Adrenal gland (tissue), 12 donors: ENCODE results near the gene BCKDHA. TPM values are rescaled to one million over a fixed set of nuclear protein-coding genes. Genes with fewer than 3 reads are reported as not detected.

Experiments used
- DNase-seq, 7 donors: peaks; one replicate each; pipeline ENCODE4 v3.0.0-alpha.2; 2019 to 2020
- H3K27ac ChIP-seq, 5 donors: fragments of 200-600 bp; sonication (generic) in 4 of 5; 1 replicate in 3 of 5; 2 replicates in 2 of 5; pipeline versions ENCODE4 v1.5.1 to v1.8.0; 2016 to 2020; ENCODE audit warnings: mild to moderate bottlenecking in 1 of 5
- H3K27me3 ChIP-seq: fragments of 200-600 bp; 2 replicates; pipeline ENCODE4 v1.8.0; 2021
- H3K36me3 ChIP-seq, 2 donors: fragments of 200-600 bp; replicated peaks in 1 of 2; 1 replicate in 1 of 2; 2 replicates in 1 of 2; pipeline versions ENCODE4 v1.5.1 to v1.8.0; 2018 to 2022
- H3K4me1 ChIP-seq, 2 donors: fragments of 200-600 bp; replicated peaks in 1 of 2; 1 replicate in 1 of 2; 2 replicates in 1 of 2; pipeline versions ENCODE4 v1.5.1 to v1.8.0; 2018 to 2021
- H3K4me3 ChIP-seq, 4 donors: fragments of 200-600 bp; sonication (generic) in 3 of 4; one replicate each; pipeline ENCODE4 v1.5.1; 2016 to 2018
- H3K9me3 ChIP-seq, 3 donors: fragments of 200-600 bp; sonication (generic) in 1 of 3; replicated peaks in 1 of 3; 1 replicate in 2 of 3; 2 replicates in 1 of 3; pipeline versions ENCODE4 v1.5.1 to v1.8.0; 2016 to 2021
- CTCF ChIP-seq, 6 experiments: fragments of 450-650 bp in 4 of 6; fragments of 200-600 bp in 2 of 6; sonication (generic) in 1 of 6; IDR thresholded peaks; 1 replicate in 5 of 6; 2 replicates in 1 of 6; pipeline versions ENCODE4 v1.5.1 to v1.8.0; 2016 to 2021; ENCODE audit warnings: antibody characterized with exemption in 6 of 6, mild to moderate bottlenecking in 2 of 6, moderate library complexity in 1 of 6
- POLR2A ChIP-seq, 2 donors: fragments of 450-650 bp; IDR thresholded peaks; one replicate each; pipeline ENCODE4 v1.6.1; 2017; ENCODE audit warnings: antibody characterized with exemption in 2 of 2, mild to moderate bottlenecking in 2 of 2, moderate library complexity in 1 of 2
- WGBS, 4 donors: extraction: QIAGEN DNeasy Blood & Tissue Kit in 2 of 4; methylation state at CpG; one replicate each; pipeline versions ENCODE4 v1.1.5 to v1.1.7; 2013 to 2017; 5-methylcytosine and 5-hydroxymethylcytosine counted together
- intact Hi-C, 2 donors: fragments of 100-400 bp; cut with DNase I; formaldehyde crosslinking; loops; one replicate each; pipeline versions ENCODE4 v1.14.1 to v1.15.0; 2022 to 2023
- polyA plus RNA-seq, 3 donors: library from polyadenylated mRNA; stranded (reverse); fragments of 200-250 nt in 2 of 3; fragments of 350-450 nt in 1 of 3; fragmentation: Illumina TruSeq in 1 of 3; extraction: RNeasy Lipid Tissue Mini Kit (QIAGEN cat#74804) in 1 of 3; gene quantifications; one replicate each; pipeline ENCODE4 v1.2.3, GENCODE V29; 2013 to 2014
- total RNA-seq, 9 donors: library from RNA; depleted of rRNA in 4 of 9; stranded (reverse); fragments of >200 nt in 4 of 9; fragments of 120-200 nt in 1 of 9; fragmentation: NEBNext Ultra II Directional in 1 of 9; extraction: Animal tissue kit (Norgen Biotek cat#: 25700) in 1 of 9; gene quantifications; one replicate each; pipeline versions ENCODE4 v1.1.0 to v1.2.4, GENCODE V29; 2013 to 2023
- donor health status: healthy with polysubstance abuse.
- donor health status: Bipolar disorder and iron deficiency.
- donor health status: DM: yes; HTN: yes; CAD: no.
- donor health status: DM: no; HTN: no; CAD: no.
- donor health status: DM: no; HTN: no; CAD: no.
- donor health status: DM: yes; HTN: yes; CAD: no.

BCKDHA gene
- total and polyA plus RNA-seq, 12 donors, result 17.6 to 294 (median 100) TPM

- no peak for TF ChIP-seq POLR2A (IDR thresholded peaks at IDR 0.05)
- no peak for TF ChIP-seq CTCF (IDR thresholded peaks at IDR 0.05)
- Histone ChIP-seq H3K36me3 (peaks cover 0 to 74% of the 10 kb centered on the region in 2 donors), H3K27ac (no peak overlapping the region), H3K4me3 (no peak overlapping the region), H3K4me1 (peaks cover 2 to 7% of the 10 kb centered on the region in 2 donors), H3K27me3 (no peaks in the 10 kb centered on the region), H3K9me3 (no peaks in the 10 kb centered on the region)
- intact Hi-C loops, result loop anchor here in 1 of 2 donors (10.0 kb wide), 1 partner anchor 47 kb away; the partner anchor contains the start of gene TMEM91
- WGBS, 4 donors, result 90 to 97% (median 93%) methylated on average over 18 to 20 of the region's 20 CpGs
- no peak for DNase-seq
Measured at GRCh38 chr19:41421973-41422372, 24.4 kb downstream of the BCKDHA start.

- Histone ChIP-seq H3K9me3 (no peaks in the 10 kb centered on the region), H3K27ac (no peak overlapping the region), H3K4me3 (no peak overlapping the region), H3K36me3 (peaks cover 0 to 70% of the 10 kb centered on the region in 2 donors), H3K4me1 (peaks cover 7 to 10% of the 10 kb centered on the region in 2 donors), H3K27me3 (no peaks in the 10 kb centered on the region)
- no peak for DNase-seq
- 83 to 86% (median 85%) methylated on average over 18 of the region's 18 CpGs for WGBS, 4 donors
- TF ChIP-seq POLR2A (IDR thresholded peaks at IDR 0.05), result no peak
- no peak for TF ChIP-seq CTCF (IDR thresholded peaks at IDR 0.05)
- intact Hi-C loops, result loop anchor here in 1 of 2 donors (10.0 kb wide), 1 partner anchor 48 kb away; the partner anchor contains the start of gene TMEM91
Measured at GRCh38 chr19:41422456-41422855, 24.8 kb downstream of the BCKDHA start.

GRCh38 chr19:41422955-41423354, 25.3 kb downstream of the BCKDHA start:
- Histone ChIP-seq H3K4me3 (no peak overlapping the region), H3K27ac (no peak overlapping the region), H3K4me1 (peaks cover 11 to 13% of the 10 kb centered on the region in 2 donors), H3K27me3 (no peaks in the 10 kb centered on the region), H3K36me3 (peaks cover 0 to 69% of the 10 kb centered on the region in 2 donors), H3K9me3 (no peaks in the 10 kb centered on the region)
- intact Hi-C loops, result loop anchor here in 1 of 2 donors (10.0 kb wide), 1 partner anchor 48 kb away; the partner anchor contains the start of gene TMEM91
- WGBS, 4 donors, result 92 to 94% (median 93%) methylated on average over 3 to 12 of the region's 12 CpGs
- TF ChIP-seq CTCF (IDR thresholded peaks at IDR 0.05) (no peak), POLR2A (IDR thresholded peaks at IDR 0.05) (no peak)
- no peak for DNase-seq

GRCh38 chr19:41424335-41425173, 26.9 kb downstream of the BCKDHA start:
- intact Hi-C loops, result loop anchor here in 1 of 2 donors (5.0 to 10.0 kb wide), 2 partner anchors 32 to 50 kb away; partner anchors contain the start of gene TMEM91
- H3K4me3 ChIP-seq, result no peak overlapping the region
- 77 to 86% (median 83%) methylated on average over 13 to 21 of the region's 21 CpGs for WGBS, 4 donors
- DNase-seq, result no peak
- H3K4me1 ChIP-seq, result peaks cover 15 to 21% of the 10 kb centered on the region in 2 donors
- no peaks in the 10 kb centered on the region for H3K9me3 ChIP-seq
- no peak overlapping the region for H3K27ac ChIP-seq
- no peaks in the 10 kb centered on the region for H3K27me3 ChIP-seq
- peaks cover 0 to 53% of the 10 kb centered on the region in 2 donors for H3K36me3 ChIP-seq
- TF ChIP-seq POLR2A (IDR thresholded peaks at IDR 0.05), result no peak
- TF ChIP-seq CTCF (IDR thresholded peaks at IDR 0.05), result no peak
